SK-N-SH (cell line): ENCODE results near the gene CREBL2.

ENCODE experiments used
- CTCF ChIP-seq: fragments of 200-600 bp; sonication (generic); IDR thresholded peaks from 2 replicates; pipeline ENCODE4 v1.6.1; 2017; ENCODE audit warnings: antibody characterized with exemption, mild to moderate bottlenecking, moderate library complexity
- EZH2phosphoT487 ChIP-seq: fragments of 200-600 bp; sonication (generic); IDR thresholded peaks from 2 replicates; pipeline ENCODE4 v1.6.1; 2017; ENCODE audit warnings: low read depth, mixed run types, mild to moderate bottlenecking, antibody characterized with exemption, moderate library complexity, borderline replicate concordance
- GATA2 ChIP-seq: sonication (generic); formaldehyde crosslinking; IDR thresholded peaks from 2 replicates; pipeline ENCODE4 v1.5.0; 2020; ENCODE audit warnings: mild to moderate bottlenecking, missing genetic modification reagents
- MAX ChIP-seq: IDR thresholded peaks from 2 replicates; pipeline ENCODE4 v1.4.0; 2012; ENCODE audit warnings: low read depth
- RXRA ChIP-seq: IDR thresholded peaks from 2 replicates; pipeline ENCODE4 v1.4.0; 2012; ENCODE audit warnings: low read depth, mild to moderate bottlenecking, borderline replicate concordance
- SMC3 ChIP-seq: IDR thresholded peaks from 2 replicates; pipeline ENCODE4 v1.6.1; 2012; ENCODE audit warnings: low read depth, low read length, improper control_type of control experiment
- USF2 ChIP-seq: fragments of 150-350 bp; IDR thresholded peaks from 2 replicates; pipeline ENCODE4 v1.6.1; 2017; ENCODE audit warnings: antibody characterized with exemption, low read length, low read depth, borderline replicate concordance

- no peak for TF ChIP-seq SMC3
- TF ChIP-seq USF2 = no peak
- no peak for TF ChIP-seq EZH2phosphoT487
- TF ChIP-seq RXRA = no peak
- no peak for TF ChIP-seq CTCF
- TF ChIP-seq MAX = no peak
- TF ChIP-seq GATA2 (CRISPR knock-in tag) = no peak
Measured at GRCh38 chr12:12598864-12599263, 12.8 kb upstream of the CREBL2 start.
